CD4-positive, alpha-beta T cell treated with Interleukin-15 for 4 hours (primary cell): Measurements from ENCODE around the gene COBL.

Experiments
- DNase-seq: peaks from one replicate; pipeline ENCODE4 v3.0.0-alpha.2; 2020; ENCODE audit warnings: low spot score

The COBL gene

GRCh38 chr7:51019891-51020870 lies 296.4 kb downstream of the COBL start:
- DNase-seq = no peak

GRCh38 chr7:51019191-51019844 lies 297.3 kb downstream of the COBL start:
- no peak for DNase-seq

- no peak for DNase-seq
Observed at GRCh38 chr7:51017576-51018535, 298.8 kb downstream of the COBL start.

GRCh38 chr7:51016546-51016945 lies 300.1 kb downstream of the COBL start:
- no peak for DNase-seq

GRCh38 chr7:51015581-51015980 lies 301.0 kb downstream of the COBL start:
- DNase-seq = no peak

- no peak for DNase-seq
Observed at GRCh38 chr7:51014811-51015210, 301.8 kb downstream of the COBL start.

- DNase-seq = no peak
Observed at GRCh38 chr7:51013861-51014511, 302.6 kb downstream of the COBL start.

GRCh38 chr7:51013218-51013786 lies 303.3 kb downstream of the COBL start:
- DNase-seq = no peak

GRCh38 chr7:51012569-51013217 lies 303.9 kb downstream of the COBL start:
- DNase-seq = no peak

GRCh38 chr7:51011710-51012350 lies 304.8 kb downstream of the COBL start:
- DNase-seq = no peak

- no peak for DNase-seq
Observed at GRCh38 chr7:51010534-51010933, 306.1 kb downstream of the COBL start.

GRCh38 chr7:51009716-51010496 lies 306.7 kb downstream of the COBL start:
- DNase-seq = no peak

GRCh38 chr7:51007551-51008505 lies 308.8 kb downstream of the COBL start:
- no peak for DNase-seq

GRCh38 chr7:51006483-51007235 lies 309.9 kb downstream of the COBL start:
- DNase-seq = no peak

- DNase-seq = no peak
Observed at GRCh38 chr7:51005074-51005473, 311.5 kb downstream of the COBL start.

GRCh38 chr7:51000956-51001355 lies 315.7 kb downstream of the COBL start:
- DNase-seq = no peak

GRCh38 chr7:50994753-50995319 lies 321.8 kb downstream of the COBL start:
- DNase-seq = no peak
